ENCODE results near the gene KNSTRN. TPM values are rescaled to one million over a fixed set of nuclear protein-coding genes. Genes with fewer than 3 reads are reported as not detected.
A peak's percentile ranks its signal among the peaks of the same experiment; 100 is the strongest.

KNSTRN gene
- total and polyA plus RNA-seq, 2 donors (not counting 1 experiment from before 2014, with no cell fraction given), result 22.5 to 30.9 TPM

DNA sequence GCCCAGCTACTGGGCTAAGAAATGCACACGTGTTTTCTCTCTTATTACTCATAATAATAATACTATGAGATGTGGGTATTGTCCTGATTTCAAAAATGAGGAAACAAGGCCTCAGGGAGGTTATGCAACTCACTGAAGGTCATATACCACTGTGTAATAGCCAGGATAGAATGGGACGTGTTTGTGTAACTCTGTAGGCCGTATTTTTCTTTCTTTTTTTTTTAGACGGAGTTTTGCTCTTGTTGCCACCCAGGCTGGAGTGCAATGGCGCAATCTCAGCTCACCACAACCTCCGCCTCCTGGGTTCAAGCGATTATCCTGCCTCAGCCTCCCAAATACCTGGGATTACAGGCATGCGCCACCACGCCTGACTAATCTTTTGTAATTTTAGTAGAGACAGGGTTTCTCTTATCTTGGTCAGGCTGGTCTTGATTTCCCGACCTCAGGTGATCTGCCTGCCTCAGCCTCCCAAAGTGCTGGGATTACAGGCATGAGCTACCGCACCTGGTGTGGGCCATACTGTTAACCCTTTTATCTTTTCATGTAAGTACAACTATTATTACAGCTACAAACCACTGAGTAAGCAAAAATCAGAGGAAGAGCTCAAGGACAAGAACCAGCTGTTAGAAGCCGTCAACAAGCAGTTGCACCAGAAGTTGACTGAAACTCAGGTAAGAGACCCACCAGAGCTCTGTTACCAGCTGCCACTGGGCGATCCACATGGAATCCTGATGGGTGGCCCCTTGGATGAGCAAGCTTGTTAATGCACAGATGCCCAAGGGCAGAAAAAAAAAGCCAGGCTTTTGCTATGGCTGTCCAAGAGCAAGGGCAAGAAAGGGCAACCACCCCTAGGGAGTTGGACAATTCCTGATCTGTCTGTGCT, 6.7 kb downstream of the KNSTRN start:
- Histone ChIP-seq H3K4me1 (ENCODE audit: control insufficient read depth, extremely low read depth, insufficient read depth, low read length) (peaks cover 2% of the 10 kb centered on the region), H3K9ac (ENCODE audit: insufficient read depth, low read length) (no peak overlapping the region), H3K27me3 (ENCODE audit: control insufficient read depth, insufficient read depth, low read length) (no peaks in the 10 kb centered on the region), H3K79me2 (ENCODE audit: control insufficient read depth, insufficient read depth, low read length) (peaks cover 16% of the 10 kb centered on the region), H3K9me3 (ENCODE audit: control insufficient read depth, insufficient read depth, low read depth, low read length) (no peaks in the 10 kb centered on the region), H2AFZ (ENCODE audit: low read length) (no peak overlapping the region), H3K4me2 (ENCODE audit: extremely low read depth, insufficient read depth, low read length) (no peak overlapping the region), H3K4me3 (replicated peaks in 1 of 4; ENCODE audit: control extremely low read depth in 1 of 4, insufficient read depth in 1 of 4, low read depth in 3 of 4, low read length in 4 of 4) (no peak overlapping the region), H3K27ac (ENCODE audit: insufficient read depth, low read length) (no peak overlapping the region), H3K36me3 (ENCODE audit: control insufficient read depth, insufficient read depth, low read length) (peaks cover 6% of the 10 kb centered on the region), H4K20me1 (ENCODE audit: control insufficient read depth, extremely low read depth, insufficient read depth, low read length) (no peaks in the 10 kb centered on the region)
- TF ChIP-seq, protein P1, sequence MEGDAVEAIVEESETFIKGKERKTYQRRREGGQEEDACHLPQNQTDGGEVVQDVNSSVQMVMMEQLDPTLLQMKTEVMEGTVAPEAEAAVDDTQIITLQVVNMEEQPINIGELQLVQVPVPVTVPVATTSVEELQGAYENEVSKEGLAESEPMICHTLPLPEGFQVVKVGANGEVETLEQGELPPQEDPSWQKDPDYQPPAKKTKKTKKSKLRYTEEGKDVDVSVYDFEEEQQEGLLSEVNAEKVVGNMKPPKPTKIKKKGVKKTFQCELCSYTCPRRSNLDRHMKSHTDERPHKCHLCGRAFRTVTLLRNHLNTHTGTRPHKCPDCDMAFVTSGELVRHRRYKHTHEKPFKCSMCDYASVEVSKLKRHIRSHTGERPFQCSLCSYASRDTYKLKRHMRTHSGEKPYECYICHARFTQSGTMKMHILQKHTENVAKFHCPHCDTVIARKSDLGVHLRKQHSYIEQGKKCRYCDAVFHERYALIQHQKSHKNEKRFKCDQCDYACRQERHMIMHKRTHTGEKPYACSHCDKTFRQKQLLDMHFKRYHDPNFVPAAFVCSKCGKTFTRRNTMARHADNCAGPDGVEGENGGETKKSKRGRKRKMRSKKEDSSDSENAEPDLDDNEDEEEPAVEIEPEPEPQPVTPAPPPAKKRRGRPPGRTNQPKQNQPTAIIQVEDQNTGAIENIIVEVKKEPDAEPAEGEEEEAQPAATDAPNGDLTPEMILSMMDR (conservative IDR thresholded peaks at IDR 0.05 in 1 of 2, IDR thresholded peaks at IDR 0.05 in 1 of 2; ENCODE audit: low read depth in 1 of 2, low read length in 2 of 2), result no peak
- no peak for TF ChIP-seq EZH2 (IDR thresholded peaks at IDR 0.05; ENCODE audit: low read length, missing control alignments)
- peak in 1 of 2 donors; percentile 13 for DNase-seq (ENCODE audit: low read depth in 2 of 2)

DNA sequence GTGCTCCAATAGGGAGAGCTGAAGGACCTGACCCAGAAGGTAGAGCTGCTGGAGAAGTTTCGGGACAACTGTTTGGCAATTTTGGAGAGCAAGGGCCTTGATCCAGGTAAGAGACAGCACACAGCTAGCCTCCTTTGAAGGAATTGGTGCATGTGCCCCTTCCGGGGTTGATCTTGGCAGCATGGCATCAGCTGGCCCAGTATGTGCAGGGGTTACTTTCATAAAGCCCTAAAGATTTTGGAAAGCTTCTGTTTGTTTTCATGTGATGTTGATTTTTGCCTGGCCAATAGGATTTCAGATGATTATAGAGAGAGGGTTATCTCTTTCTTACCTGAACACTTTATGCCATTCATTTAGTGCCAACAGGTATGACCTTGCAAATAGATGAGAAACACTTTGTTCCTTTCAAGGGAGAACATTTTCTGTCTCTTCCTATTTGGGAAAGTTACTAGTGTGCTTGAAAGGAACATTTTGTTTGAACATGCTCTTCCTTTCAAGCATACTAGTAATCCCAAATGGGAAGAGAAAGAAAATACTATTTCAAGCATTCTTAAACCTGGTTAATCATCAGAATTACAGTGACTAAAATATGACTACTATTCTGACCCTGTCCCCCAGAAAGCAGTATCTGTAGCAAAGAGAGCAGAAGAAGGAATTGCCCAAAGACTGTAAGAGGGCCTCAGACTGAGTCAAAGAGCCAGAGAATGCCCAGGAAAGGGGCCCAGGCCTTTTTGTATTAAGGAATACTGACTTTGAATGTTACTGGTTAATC, 7.5 kb downstream of the KNSTRN start:
- Histone ChIP-seq H3K27ac (ENCODE audit: insufficient read depth, low read length) (no peak overlapping the region), H3K36me3 (ENCODE audit: control insufficient read depth, insufficient read depth, low read length) (peaks cover 6% of the 10 kb centered on the region), H3K27me3 (ENCODE audit: control insufficient read depth, insufficient read depth, low read length) (no peaks in the 10 kb centered on the region), H4K20me1 (ENCODE audit: control insufficient read depth, extremely low read depth, insufficient read depth, low read length) (no peaks in the 10 kb centered on the region), H2AFZ (ENCODE audit: low read length) (no peak overlapping the region), H3K9me3 (ENCODE audit: control insufficient read depth, insufficient read depth, low read depth, low read length) (no peaks in the 10 kb centered on the region), H3K79me2 (ENCODE audit: control insufficient read depth, insufficient read depth, low read length) (peaks cover 8% of the 10 kb centered on the region), H3K4me3 (replicated peaks in 1 of 4; ENCODE audit: control extremely low read depth in 1 of 4, insufficient read depth in 1 of 4, low read depth in 3 of 4, low read length in 4 of 4) (no peak overlapping the region), H3K4me1 (ENCODE audit: control insufficient read depth, extremely low read depth, insufficient read depth, low read length) (no peaks in the 10 kb centered on the region), H3K9ac (ENCODE audit: insufficient read depth, low read length) (no peak overlapping the region), H3K4me2 (ENCODE audit: extremely low read depth, insufficient read depth, low read length) (no peak overlapping the region)
- no peak for DNase-seq (ENCODE audit: low read depth in 2 of 2)
- TF ChIP-seq, protein P1 (conservative IDR thresholded peaks at IDR 0.05 in 1 of 2, IDR thresholded peaks at IDR 0.05 in 1 of 2; ENCODE audit: low read depth in 1 of 2, low read length in 2 of 2), result no peak
- TF ChIP-seq EZH2 (IDR thresholded peaks at IDR 0.05; ENCODE audit: low read length, missing control alignments), result no peak
